HEK293 (cell line): ENCODE data around the gene MED29.

Experiments used
- CTCF ChIP-seq: fragments of 450-650 bp; formaldehyde crosslinking; IDR thresholded peaks from 2 replicates; pipeline ENCODE4 v1.5.1; 2016; ENCODE audit warnings: missing biosample characterization, missing genetic modification characterization
- HIC1 ChIP-seq: fragments of 450-650 bp; formaldehyde crosslinking; IDR thresholded peaks from 2 replicates; pipeline ENCODE4 v1.5.1; 2016; ENCODE audit warnings: missing biosample characterization, missing genetic modification characterization
- HOXC10 ChIP-seq: sonication (generic); formaldehyde crosslinking; IDR thresholded peaks from 2 replicates; pipeline ENCODE4 v1.8.1; 2023; ENCODE audit warnings: mild to moderate bottlenecking, missing genetic modification reagents
- KLF16 ChIP-seq: fragments of 450-650 bp; formaldehyde crosslinking; IDR thresholded peaks from 2 replicates; pipeline ENCODE4 v1.5.1; 2017; ENCODE audit warnings: missing biosample characterization, missing genetic modification characterization
- OVOL3 ChIP-seq: fragments of 450-650 bp; formaldehyde crosslinking; IDR thresholded peaks from 2 replicates; pipeline ENCODE4 v1.5.1; 2016; ENCODE audit warnings: missing biosample characterization, missing genetic modification characterization
- PRDM1 ChIP-seq: fragments of 450-650 bp; formaldehyde crosslinking; IDR thresholded peaks from 2 replicates; pipeline ENCODE4; 2016; ENCODE audit warnings: missing biosample characterization, missing genetic modification characterization
- SALL2 ChIP-seq: fragments of 450-650 bp; formaldehyde crosslinking; IDR thresholded peaks from 2 replicates; pipeline ENCODE4 v1.5.0; 2017; ENCODE audit warnings: missing biosample characterization, mild to moderate bottlenecking, missing genetic modification characterization, borderline replicate concordance
- TCF7L2 ChIP-seq: IDR thresholded peaks from 2 replicates; pipeline ENCODE4 v1.6.1; 2011; ENCODE audit warnings: low read depth, mild to moderate bottlenecking, inconsistent platforms, low read length, moderate library complexity, borderline replicate concordance
- YY2 ChIP-seq: fragments of 450-650 bp; formaldehyde crosslinking; IDR thresholded peaks from 2 replicates; pipeline ENCODE4 v1.5.1; 2016; ENCODE audit warnings: missing biosample characterization, missing genetic modification characterization
- ZBTB48 ChIP-seq: fragments of 450-650 bp; formaldehyde crosslinking; IDR thresholded peaks from 2 replicates; pipeline ENCODE4 v1.5.1; 2016; ENCODE audit warnings: missing biosample characterization, missing genetic modification characterization
- ZBTB7A ChIP-seq: fragments of 450-650 bp; formaldehyde crosslinking; IDR thresholded peaks from 2 replicates; pipeline ENCODE4 v1.5.1; 2016; ENCODE audit warnings: low read depth, missing biosample characterization, missing genetic modification characterization
- ZNF140 ChIP-seq: fragments of 450-650 bp; formaldehyde crosslinking; IDR thresholded peaks from 2 replicates; pipeline ENCODE4 v1.5.1; 2016; ENCODE audit warnings: missing biosample characterization, missing genetic modification characterization
- ZNF184 ChIP-seq: fragments of 450-650 bp; IDR thresholded peaks from 2 replicates; pipeline ENCODE4 v1.5.1; 2018; ENCODE audit warnings: missing biosample characterization, mild to moderate bottlenecking, missing genetic modification characterization
- ZNF324 ChIP-seq: fragments of 450-650 bp; formaldehyde crosslinking; IDR thresholded peaks from 2 replicates; pipeline ENCODE4 v1.5.1; 2016; ENCODE audit warnings: missing biosample characterization, missing genetic modification characterization
- ZNF335 ChIP-seq: fragments of 450-650 bp; formaldehyde crosslinking; conservative IDR thresholded peaks from 2 replicates; pipeline ENCODE4 v1.5.1; 2016; ENCODE audit warnings: missing biosample characterization, missing genetic modification characterization
- ZNF350 ChIP-seq: fragments of 450-650 bp; formaldehyde crosslinking; IDR thresholded peaks from 2 replicates; pipeline ENCODE4 v1.5.0; 2017; ENCODE audit warnings: missing biosample characterization, mild to moderate bottlenecking, missing genetic modification characterization
- ZNF366 ChIP-seq: fragments of 450-650 bp; formaldehyde crosslinking; conservative IDR thresholded peaks from 2 replicates; pipeline ENCODE4 v1.5.1; 2016; ENCODE audit warnings: missing biosample characterization, missing genetic modification characterization
- ZNF394 ChIP-seq: fragments of 450-650 bp; formaldehyde crosslinking; IDR thresholded peaks from 2 replicates; pipeline ENCODE4 v1.5.1; 2016; ENCODE audit warnings: missing biosample characterization, missing genetic modification characterization, mild to moderate bottlenecking, moderate library complexity, borderline replicate concordance
- ZNF404 ChIP-seq: fragments of 450-650 bp; formaldehyde crosslinking; IDR thresholded peaks from 2 replicates; pipeline ENCODE4 v1.5.1; 2017; ENCODE audit warnings: missing biosample characterization, missing genetic modification characterization
- ZNF449 ChIP-seq: fragments of 450-650 bp; formaldehyde crosslinking; IDR thresholded peaks from 2 replicates; pipeline ENCODE4 v1.5.1; 2017; ENCODE audit warnings: missing biosample characterization, mild to moderate bottlenecking, missing genetic modification characterization, moderate library complexity
- ZNF501 ChIP-seq: fragments of 450-650 bp; formaldehyde crosslinking; IDR thresholded peaks from 2 replicates; pipeline ENCODE4 v1.5.1; 2016; ENCODE audit warnings: missing biosample characterization, missing genetic modification characterization
- ZNF518A ChIP-seq: fragments of 450-650 bp; formaldehyde crosslinking; conservative IDR thresholded peaks from 2 replicates; pipeline ENCODE4 v1.5.1; 2016; ENCODE audit warnings: low read depth, missing biosample characterization, missing genetic modification characterization
- ZNF521 ChIP-seq: fragments of 450-650 bp; formaldehyde crosslinking; IDR thresholded peaks from 2 replicates; pipeline ENCODE4 v1.5.1; 2017; ENCODE audit warnings: missing biosample characterization, mild to moderate bottlenecking, missing genetic modification characterization
- ZNF529 ChIP-seq: fragments of 450-650 bp; formaldehyde crosslinking; IDR thresholded peaks from 2 replicates; pipeline ENCODE4 v1.5.1; 2017; ENCODE audit warnings: missing genetic modification characterization, missing biosample characterization; ENCODE audit not compliant: insufficient replicate concordance
- ZNF560 ChIP-seq: fragments of 450-650 bp; formaldehyde crosslinking; IDR thresholded peaks from 2 replicates; pipeline ENCODE4 v1.5.1; 2017; ENCODE audit warnings: missing biosample characterization, missing genetic modification characterization, borderline replicate concordance
- ZNF571 ChIP-seq: fragments of 450-650 bp; formaldehyde crosslinking; IDR thresholded peaks from 2 replicates; pipeline ENCODE4 v1.5.0; 2017; ENCODE audit warnings: missing biosample characterization, missing genetic modification characterization
- ZNF704 ChIP-seq: fragments of 450-650 bp; formaldehyde crosslinking; IDR thresholded peaks from 2 replicates; pipeline ENCODE4 v1.5.1; 2016; ENCODE audit warnings: missing biosample characterization, missing genetic modification characterization
- ZNF791 ChIP-seq: fragments of 450-650 bp; formaldehyde crosslinking; IDR thresholded peaks from 2 replicates; pipeline ENCODE4 v1.5.1; 2016; ENCODE audit warnings: missing biosample characterization, missing genetic modification characterization
- ZNF843 ChIP-seq: fragments of 450-650 bp; formaldehyde crosslinking; IDR thresholded peaks from 2 replicates; pipeline ENCODE4 v1.5.1; 2016; ENCODE audit warnings: missing biosample characterization, missing genetic modification characterization

MED29 gene

GRCh38 chr19:39435499-39436349, 44.5 kb downstream of the MED29 start, which contains the start of gene RPS16 (continued):
- TF ChIP-seq CTCF (tag by site-specific recombination) (peak; percentile 70; the same call in 1 of the 2 replicates), ZNF140 (tag by site-specific recombination) (no peak), HIC1 (tag by site-specific recombination) (no peak), ZNF529 (tag by site-specific recombination) (no peak), YY2 (tag by site-specific recombination) (peak; percentile 79), PRDM1 (tag by site-specific recombination) (no peak), ZNF335 (tag by site-specific recombination) (peak; percentile 75), ZNF404 (tag by site-specific recombination) (no peak), ZNF501 (tag by site-specific recombination) (peak; percentile 99), OVOL3 (tag by site-specific recombination) (peak; percentile 88; the same call in 1 of the 2 replicates), SALL2 (tag by site-specific recombination) (no peak), ZNF791 (tag by site-specific recombination) (no peak), ZNF394 (tag by site-specific recombination) (peak; percentile 62), KLF16 (tag by site-specific recombination) (peak; percentile 93), ZNF843 (tag by site-specific recombination) (peak; percentile 73), ZBTB48 (tag by site-specific recombination) (peak; percentile 83), ZNF704 (peak; percentile 73; the same call in 1 of the 2 replicates), ZNF184 (tag by site-specific recombination) (no peak), ZNF366 (tag by site-specific recombination) (no peak), ZNF350 (tag by site-specific recombination) (no peak), ZNF449 (tag by site-specific recombination) (no peak), ZNF324 (tag by site-specific recombination) (no peak), TCF7L2 (no peak), ZNF560 (tag by site-specific recombination) (no peak), ZNF521 (tag by site-specific recombination) (no peak), ZNF571 (tag by site-specific recombination) (no peak), ZBTB7A (tag by site-specific recombination) (peak; percentile 92), ZNF518A (tag by site-specific recombination) (peak; percentile 98), HOXC10 (CRISPR knock-in tag) (no peak)
